GM20000 (cell line): ENCODE data around the gene ZNF692.
"Not testable (repeated sequence)": the region's sequence is repeated elsewhere in the genome, so short reads cannot be mapped to it uniquely, and the experiment has no call there.

Experiments used
- DNase-seq: peaks from one replicate; pipeline ENCODE4 v3.0.0; 2012; ENCODE audit warnings: low spot score
- TF ChIP-seq, protein P1 (sequence below): IDR thresholded peaks from 2 replicates; pipeline ENCODE4 v1.5.1; 2012; ENCODE audit warnings: mild to moderate bottlenecking, control low read depth; ENCODE audit errors: extremely low read depth, missing control alignments

The ZNF692 gene

GRCh38 chr1:248810000-248810726 is 48.7 kb downstream of the ZNF692 start:
- DNase-seq = no peak
- TF ChIP-seq, protein P1, sequence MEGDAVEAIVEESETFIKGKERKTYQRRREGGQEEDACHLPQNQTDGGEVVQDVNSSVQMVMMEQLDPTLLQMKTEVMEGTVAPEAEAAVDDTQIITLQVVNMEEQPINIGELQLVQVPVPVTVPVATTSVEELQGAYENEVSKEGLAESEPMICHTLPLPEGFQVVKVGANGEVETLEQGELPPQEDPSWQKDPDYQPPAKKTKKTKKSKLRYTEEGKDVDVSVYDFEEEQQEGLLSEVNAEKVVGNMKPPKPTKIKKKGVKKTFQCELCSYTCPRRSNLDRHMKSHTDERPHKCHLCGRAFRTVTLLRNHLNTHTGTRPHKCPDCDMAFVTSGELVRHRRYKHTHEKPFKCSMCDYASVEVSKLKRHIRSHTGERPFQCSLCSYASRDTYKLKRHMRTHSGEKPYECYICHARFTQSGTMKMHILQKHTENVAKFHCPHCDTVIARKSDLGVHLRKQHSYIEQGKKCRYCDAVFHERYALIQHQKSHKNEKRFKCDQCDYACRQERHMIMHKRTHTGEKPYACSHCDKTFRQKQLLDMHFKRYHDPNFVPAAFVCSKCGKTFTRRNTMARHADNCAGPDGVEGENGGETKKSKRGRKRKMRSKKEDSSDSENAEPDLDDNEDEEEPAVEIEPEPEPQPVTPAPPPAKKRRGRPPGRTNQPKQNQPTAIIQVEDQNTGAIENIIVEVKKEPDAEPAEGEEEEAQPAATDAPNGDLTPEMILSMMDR = no peak

- no peak for DNase-seq
- TF ChIP-seq, protein P1 = no peak
Observed at GRCh38 chr1:248808876-248809275, 50.0 kb downstream of the ZNF692 start.

DNA sequence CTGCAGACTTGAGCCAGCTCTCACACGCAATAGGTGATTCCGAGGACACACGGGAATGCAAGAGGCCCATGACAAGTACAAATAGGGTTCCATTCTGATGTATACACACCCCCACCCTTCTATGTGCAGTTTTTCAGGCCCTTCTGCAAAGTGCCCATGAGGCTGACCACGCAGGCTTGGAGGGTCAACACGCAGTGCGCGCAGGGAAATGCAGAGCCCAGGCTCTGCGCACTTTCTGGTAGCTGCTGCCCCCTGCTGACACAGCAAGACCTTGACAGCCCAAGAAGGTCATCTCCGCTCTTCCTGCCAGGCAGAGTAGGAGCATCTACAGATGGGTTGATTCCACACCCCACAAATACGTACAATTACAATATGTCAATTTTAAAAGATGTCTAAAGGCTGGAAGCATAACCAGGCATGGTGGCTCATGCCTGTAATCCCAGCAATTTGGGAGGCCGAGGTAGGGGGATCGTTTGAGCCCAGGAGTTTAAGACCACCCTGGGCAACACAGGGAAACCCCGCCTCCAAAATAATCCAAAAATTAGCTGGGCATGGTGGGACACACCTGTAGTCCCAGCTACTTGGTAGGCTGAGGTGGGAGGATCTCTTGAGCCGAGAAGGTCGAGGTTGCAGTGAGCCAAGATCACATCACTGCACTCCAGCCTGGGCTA is 51.7 kb downstream of the ZNF692 start:
- TF ChIP-seq, protein P1 = peak; percentile 89

GRCh38 chr1:248805876-248806275 is 53.0 kb downstream of the ZNF692 start:
- no peak for DNase-seq
- TF ChIP-seq, protein P1 = no peak

More for the DNA sequence above, 51.7 kb downstream of the ZNF692 start:
- peak; percentile 79 for DNase-seq

- TF ChIP-seq, protein P1 = no peak
- DNase-seq = peak; percentile 76
Observed at GRCh38 chr1:248804771-248805681, 53.9 kb downstream of the ZNF692 start.

DNA sequence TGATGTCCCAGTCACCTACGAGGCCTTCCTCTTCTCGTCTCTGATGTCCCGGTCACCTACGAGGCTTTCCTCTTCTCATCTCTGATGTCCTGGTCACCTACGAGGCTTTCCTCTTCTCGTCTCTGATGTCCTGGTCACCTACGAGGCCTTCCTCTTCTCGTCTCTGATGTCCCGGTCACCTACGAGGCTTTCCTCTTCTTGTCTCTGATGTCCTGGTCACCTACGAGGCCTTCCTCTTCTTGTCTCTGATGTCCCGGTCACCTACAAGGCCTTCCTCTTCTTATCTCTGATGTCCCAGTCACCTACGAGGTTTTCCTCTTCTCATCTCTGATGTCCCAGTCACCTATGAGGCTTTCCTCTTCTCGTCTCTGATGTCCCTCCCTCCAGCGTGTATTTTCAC is 55.4 kb downstream of the ZNF692 start:
- not testable (repeated sequence) for DNase-seq

- no peak for DNase-seq
- TF ChIP-seq, protein P1 = no peak
Observed at GRCh38 chr1:248802454-248802853, 56.4 kb downstream of the ZNF692 start.
